Stimulated activated naive CD8-positive, alpha-beta T cell treated with anti-CD3 and anti-CD28 coated beads, Interleukin-15, amount 100 ng/mL, for 72 hours (primary cell): ENCODE measurements around the gene ITLN2.
"Not testable (repeated sequence)": the region's sequence is repeated elsewhere in the genome, so short reads cannot be mapped to it uniquely, and the experiment has no call there.

ENCODE experiments used
- ATAC-seq: fragments of 150-1000 bp; cut with Tn5 transposase; 2 replicates; pipeline ENCODE4 v1.10.0; 2021; ENCODE audit warnings: mild to moderate bottlenecking, moderate library complexity
- DNase-seq, 2 donors: peaks; one replicate each; pipeline ENCODE4 v3.0.0; 2021 to 2022
- H3K27ac Mint-ChIP-seq, 2 donors: one replicate each; pipeline ENCODE4 v1.8.0; 2022; ENCODE audit warnings: mild to moderate bottlenecking in 2 of 2, mixed read lengths in 2 of 2, moderate library complexity in 2 of 2
- H3K27me3 Mint-ChIP-seq: one replicate; pipeline ENCODE4 v1.8.0; 2022; ENCODE audit warnings: mixed read lengths
- H3K4me1 Mint-ChIP-seq: one replicate; pipeline ENCODE4 v1.8.0; 2022; ENCODE audit warnings: mild to moderate bottlenecking, mixed read lengths
- H3K4me3 Mint-ChIP-seq, 2 donors: one replicate each; pipeline ENCODE4 v1.8.0; 2022; ENCODE audit warnings: mild to moderate bottlenecking in 2 of 2, mixed read lengths in 2 of 2, moderate library complexity in 1 of 2
- H3K9me3 Mint-ChIP-seq, 2 donors: one replicate each; pipeline ENCODE4 v1.8.0; 2022; ENCODE audit warnings: mixed read lengths in 2 of 2

Gene ITLN2

DNA sequence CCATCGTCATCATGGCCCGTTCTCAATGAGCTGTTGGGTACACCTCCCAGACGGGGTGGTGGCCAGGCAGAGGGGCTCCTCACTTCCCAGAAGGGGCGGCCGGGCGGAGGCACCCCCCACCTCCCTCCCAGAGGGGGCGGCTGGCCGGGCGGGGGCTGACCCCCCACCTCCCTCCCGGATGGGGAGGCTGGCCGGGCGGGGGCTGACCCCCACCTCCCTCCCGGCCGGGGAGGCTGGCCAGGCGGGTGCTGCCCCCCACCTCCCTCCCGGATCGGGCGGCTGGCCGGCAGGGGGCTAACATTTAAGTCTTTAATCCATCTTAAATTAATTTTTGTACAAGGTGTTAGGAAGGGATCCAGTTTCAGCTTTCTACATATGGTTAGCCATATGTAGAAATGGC lies 17.9 kb downstream of the ITLN2 start:
- not testable (repeated sequence) for H3K9me3 Mint-ChIP-seq, H3K27ac Mint-ChIP-seq, ATAC-seq, H3K4me3 Mint-ChIP-seq, DNase-seq, H3K4me1 Mint-ChIP-seq, H3K27me3 Mint-ChIP-seq

DNA sequence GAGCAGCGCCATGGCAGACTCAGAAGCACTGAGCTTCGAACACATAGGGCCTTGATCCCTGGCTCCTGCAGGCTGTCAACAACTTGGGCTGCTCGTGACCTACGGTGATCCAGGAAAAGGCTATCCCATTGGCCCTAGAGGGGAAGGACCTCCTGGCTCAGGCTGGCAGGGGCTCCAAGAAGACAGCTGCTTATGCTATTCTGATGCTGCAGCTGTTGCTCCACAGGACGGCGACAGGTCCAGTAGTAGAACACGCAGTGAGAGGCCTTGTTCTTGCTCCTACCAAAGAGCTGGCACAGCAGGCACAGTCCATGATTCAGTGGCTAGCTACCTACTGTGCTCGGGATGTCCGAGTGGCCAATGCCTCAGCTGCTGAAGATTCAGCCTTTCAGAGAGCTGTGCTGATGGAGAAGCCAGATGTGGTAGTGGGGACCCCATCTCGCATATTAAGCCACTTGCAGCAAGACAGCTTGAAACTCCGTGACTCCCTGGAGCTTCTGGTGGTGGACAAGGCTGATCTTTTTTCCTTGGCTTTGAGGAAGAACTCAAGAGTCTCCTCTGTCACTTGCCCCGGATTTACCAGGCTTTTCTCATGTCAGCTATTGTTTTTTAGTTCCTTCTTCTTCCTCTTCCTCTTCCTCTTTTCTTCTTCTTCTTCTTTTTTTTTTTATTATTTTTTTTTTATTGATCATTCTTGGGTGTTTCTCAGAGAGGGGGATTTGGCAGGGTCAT lies 18.9 kb downstream of the ITLN2 start:
- DNase-seq (no peak), ATAC-seq (no peak)
- no peaks in the 10 kb centered on the region for H3K27me3 Mint-ChIP-seq
- no peaks in the 10 kb centered on the region for H3K4me1 Mint-ChIP-seq
- no peak overlapping the region for H3K4me3 Mint-ChIP-seq
- no peaks in the 10 kb centered on the region for H3K9me3 Mint-ChIP-seq
- no peak overlapping the region for H3K27ac Mint-ChIP-seq

DNA sequence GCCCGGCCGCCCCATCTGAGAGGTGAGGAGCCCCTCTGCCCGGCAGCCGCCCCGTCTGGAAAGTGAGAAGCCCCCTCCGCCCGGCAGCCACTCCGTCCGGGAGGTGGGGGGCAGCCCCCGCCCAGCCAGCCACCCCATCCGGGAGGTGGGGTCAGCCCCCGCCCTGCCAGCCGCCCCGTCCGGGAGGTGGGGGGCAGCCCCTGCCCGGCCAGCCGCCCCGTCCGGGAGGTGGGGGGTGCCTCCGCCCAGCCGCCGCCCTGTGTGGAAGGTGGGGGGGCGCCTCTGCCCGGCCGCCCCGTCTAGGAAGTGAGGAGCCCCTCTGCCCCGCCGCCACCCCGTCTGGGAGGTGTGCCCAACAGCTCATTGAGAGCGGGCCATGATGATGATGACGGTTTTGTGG lies 21.3 kb downstream of the ITLN2 start:
- DNase-seq = not testable (repeated sequence)
- peak; percentile 61 for ATAC-seq

DNA sequence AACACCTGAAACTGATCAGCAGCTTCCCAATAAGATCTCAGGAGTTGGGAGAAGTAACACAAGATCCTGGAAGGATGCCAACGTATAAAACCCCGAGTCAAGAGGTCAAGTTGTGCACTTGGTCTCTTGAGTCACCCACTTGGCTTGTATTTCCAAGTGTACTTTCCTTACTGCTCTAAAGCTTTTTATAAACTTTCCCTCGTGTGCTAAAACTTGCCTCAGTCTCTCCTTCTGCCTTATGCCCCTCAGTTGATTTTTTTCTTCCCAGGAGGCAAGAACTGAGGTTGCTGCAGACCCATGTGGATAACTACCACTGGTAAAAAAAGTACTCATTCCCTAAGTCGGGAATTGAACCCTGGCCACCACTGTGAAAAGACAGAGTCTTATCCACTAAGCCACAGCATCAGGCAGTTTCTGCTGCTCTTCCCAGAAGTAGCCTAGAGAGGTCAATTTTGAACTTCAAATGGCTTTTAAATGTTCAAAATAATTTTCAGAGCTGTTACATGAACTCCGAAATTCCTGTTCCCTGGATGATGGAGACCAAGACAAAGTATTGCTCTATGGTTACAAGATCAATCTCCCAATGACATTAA lies 28.9 kb downstream of the ITLN2 start:
- ATAC-seq = no peak
- no peak overlapping the region for H3K27ac Mint-ChIP-seq
- no peak for DNase-seq
- H3K27me3 Mint-ChIP-seq = peaks cover 7% of the 10 kb centered on the region
- peaks cover 10 to 28% of the 10 kb centered on the region in 2 donors for H3K9me3 Mint-ChIP-seq
- H3K4me3 Mint-ChIP-seq = no peak overlapping the region
- H3K4me1 Mint-ChIP-seq = no peaks in the 10 kb centered on the region

More for the DNA sequence above, 21.3 kb downstream of the ITLN2 start:
- not testable (repeated sequence) for H3K9me3 Mint-ChIP-seq, H3K27me3 Mint-ChIP-seq, H3K4me3 Mint-ChIP-seq, H3K4me1 Mint-ChIP-seq, H3K27ac Mint-ChIP-seq

DNA sequence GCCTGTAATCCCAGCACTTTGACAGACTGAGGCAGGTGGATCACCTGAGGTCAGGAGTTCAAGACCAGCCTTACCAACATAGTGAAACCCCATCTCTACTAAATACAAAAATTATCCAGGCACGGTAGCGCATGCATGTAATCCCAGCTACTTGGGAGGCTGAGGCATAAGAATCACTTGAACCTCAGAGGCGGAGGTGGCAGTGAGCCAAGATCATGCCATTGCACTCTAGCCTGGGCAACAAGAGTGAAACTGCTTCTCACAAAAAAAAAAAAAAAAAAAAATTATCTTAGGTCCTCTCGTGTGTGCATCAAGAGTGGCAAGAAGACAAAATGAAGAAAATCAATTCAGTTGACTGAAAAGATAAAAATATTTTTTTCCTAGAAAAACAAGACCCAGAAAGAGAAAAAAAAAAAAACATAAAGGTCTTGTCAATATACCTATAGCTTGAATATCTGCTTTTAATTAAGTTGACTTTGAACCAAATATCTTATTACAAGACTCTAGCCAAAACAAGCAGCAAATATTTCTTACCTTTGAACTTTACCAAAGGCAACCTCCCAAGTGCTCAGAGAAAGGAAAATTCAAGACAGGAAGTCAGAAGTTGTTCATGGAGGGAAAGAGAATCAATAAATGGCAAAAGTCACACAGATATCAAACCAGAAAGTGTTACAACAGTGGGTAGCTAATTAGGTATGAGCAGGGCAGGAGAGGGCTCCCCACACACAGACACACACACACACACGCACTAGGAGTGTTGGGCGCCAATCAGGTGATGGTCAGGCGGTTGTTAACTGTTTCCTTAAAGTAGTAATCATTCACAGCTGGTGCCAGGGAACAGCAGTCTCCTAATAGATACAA lies 29.6 kb downstream of the ITLN2 start:
- Mint-ChIP-seq H3K27me3 (peaks cover 7% of the 10 kb centered on the region), H3K4me1 (no peaks in the 10 kb centered on the region)

DNA sequence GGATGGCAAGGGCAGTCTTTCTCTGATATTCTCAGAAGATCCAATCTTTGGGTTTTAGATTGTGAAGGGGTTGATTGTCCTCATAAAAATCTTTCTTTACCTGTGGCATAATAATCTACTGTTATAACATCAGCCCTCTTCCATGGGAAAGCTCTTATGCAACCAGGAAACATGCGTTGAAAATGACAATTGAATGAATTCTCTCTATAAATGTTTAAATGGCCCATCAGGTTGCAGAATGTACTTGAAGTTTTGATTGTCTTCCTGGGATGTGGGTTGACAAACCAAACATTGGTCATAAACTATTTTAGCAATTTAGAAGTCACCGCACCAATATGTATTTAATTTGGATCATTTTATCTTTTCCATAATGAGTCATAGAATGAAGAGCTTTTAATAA lies 37.9 kb downstream of the ITLN2 start:
- Mint-ChIP-seq H3K4me3 (no peak overlapping the region), H3K27ac (no peak overlapping the region), H3K4me1 (no peaks in the 10 kb centered on the region), H3K9me3 (peaks cover 9 to 13% of the 10 kb centered on the region in 2 donors), H3K27me3 (peaks cover 15% of the 10 kb centered on the region)
- ATAC-seq (no peak), DNase-seq (no peak)

More for the DNA sequence above, 29.6 kb downstream of the ITLN2 start:
- DNase-seq (no peak), ATAC-seq (no peak)
- H3K4me3 Mint-ChIP-seq = no peak overlapping the region
- peaks cover 15 to 32% of the 10 kb centered on the region in 2 donors for H3K9me3 Mint-ChIP-seq
- H3K27ac Mint-ChIP-seq = no peak overlapping the region

DNA sequence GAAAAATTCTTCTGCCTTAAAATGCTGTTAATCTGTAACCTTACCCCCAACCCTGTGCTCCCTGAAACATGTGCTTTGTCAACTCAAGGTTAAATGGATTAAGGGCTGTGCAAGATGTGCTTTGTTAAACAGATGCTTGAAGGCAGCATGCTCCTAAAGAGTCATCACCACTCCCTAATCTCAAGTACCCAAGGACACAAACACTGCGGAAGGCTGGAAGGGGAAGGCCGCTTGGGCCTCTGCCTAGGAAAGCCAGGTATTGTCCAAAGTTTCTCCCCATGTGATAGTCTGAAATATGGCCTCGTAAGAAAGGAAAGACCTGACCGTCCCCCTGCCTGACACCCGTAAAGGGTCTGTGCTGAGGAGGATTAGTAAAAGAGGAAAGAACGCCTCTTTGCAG lies 41.4 kb downstream of the ITLN2 start:
- H3K4me1 Mint-ChIP-seq, DNase-seq, H3K4me3 Mint-ChIP-seq, H3K9me3 Mint-ChIP-seq, ATAC-seq, H3K27ac Mint-ChIP-seq: not testable (repeated sequence)
- H3K27me3 Mint-ChIP-seq = peaks cover 10% of the 10 kb centered on the region

DNA sequence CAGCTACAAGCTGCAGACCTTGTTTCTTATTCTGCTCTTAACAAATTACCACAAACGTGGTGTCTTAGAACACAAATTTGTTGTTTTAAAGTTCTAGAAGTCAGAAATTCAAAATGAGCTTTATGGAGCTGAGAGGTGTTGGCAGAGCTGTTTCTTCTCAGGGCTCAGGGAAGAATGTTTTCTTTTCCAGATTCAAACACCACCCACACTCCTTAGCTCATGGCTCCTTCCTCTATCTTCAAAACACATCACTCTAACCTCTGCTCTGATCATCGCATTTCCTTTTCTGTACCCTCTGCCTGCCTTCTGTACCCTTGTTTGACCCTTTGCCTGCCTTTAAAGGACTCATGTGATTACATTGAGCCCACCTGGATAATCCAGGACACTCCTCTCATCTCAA lies 42.7 kb downstream of the ITLN2 start:
- H3K9me3 Mint-ChIP-seq = no peaks in the 10 kb centered on the region
- no peaks in the 10 kb centered on the region for H3K4me1 Mint-ChIP-seq
- no peak overlapping the region for H3K27ac Mint-ChIP-seq
- DNase-seq = no peak
- no peak for ATAC-seq
- peaks cover 7% of the 10 kb centered on the region for H3K27me3 Mint-ChIP-seq
- no peak overlapping the region for H3K4me3 Mint-ChIP-seq

DNA sequence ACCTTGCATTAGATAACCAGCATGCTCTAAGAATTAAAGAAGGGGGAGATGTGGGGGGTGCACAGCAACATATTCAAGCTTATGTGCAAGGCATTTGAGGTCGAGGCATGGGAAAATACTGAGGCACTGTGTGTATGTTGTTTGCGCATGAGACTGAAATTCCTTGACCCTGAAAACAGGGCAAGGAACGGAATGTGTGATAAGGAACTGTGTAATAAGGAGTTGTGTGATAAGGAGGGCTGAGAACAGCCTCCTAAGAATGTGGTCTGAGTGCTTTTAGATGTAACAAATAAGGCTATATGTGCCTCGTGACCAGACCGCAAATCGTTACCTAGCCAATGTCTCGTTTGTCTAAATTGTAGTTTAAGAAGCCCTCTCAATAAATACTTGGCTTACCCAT lies 43.2 kb downstream of the ITLN2 start:
- Mint-ChIP-seq H3K4me3 (no peak overlapping the region), H3K27me3 (peaks cover 6% of the 10 kb centered on the region), H3K4me1 (no peaks in the 10 kb centered on the region), H3K9me3 (no peaks in the 10 kb centered on the region), H3K27ac (no peak overlapping the region)
- DNase-seq (no peak), ATAC-seq (no peak)

DNA sequence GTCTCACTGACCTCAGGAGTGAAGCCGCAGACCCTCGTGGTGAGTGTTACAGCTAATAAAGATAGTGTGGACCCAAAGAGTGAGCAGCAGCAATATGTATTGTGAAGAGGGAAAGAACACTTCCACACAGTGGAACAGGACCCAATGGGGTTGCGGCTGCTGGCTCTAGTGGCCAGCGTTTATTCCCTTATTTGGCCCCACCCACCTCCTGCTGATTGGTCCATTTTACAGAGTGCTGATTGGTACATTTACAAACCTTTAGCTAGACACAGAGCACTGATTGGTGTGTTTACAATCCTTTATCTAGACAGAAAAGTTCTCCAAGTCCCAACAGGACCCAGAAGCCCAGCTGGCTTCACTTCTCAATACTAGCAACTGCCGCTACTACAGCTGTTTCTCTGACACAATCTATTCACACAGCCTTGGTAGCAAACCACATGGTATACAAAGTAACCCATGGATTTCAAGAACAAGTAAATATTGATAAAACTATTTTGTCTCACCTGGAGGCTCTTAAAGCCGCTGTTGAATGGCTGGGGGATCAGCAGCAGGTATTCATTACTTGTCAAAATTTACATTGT lies 44.3 kb downstream of the ITLN2 start:
- Mint-ChIP-seq H3K27me3 (no peaks in the 10 kb centered on the region), H3K27ac (no peak overlapping the region)
- no peak for ATAC-seq

DNA sequence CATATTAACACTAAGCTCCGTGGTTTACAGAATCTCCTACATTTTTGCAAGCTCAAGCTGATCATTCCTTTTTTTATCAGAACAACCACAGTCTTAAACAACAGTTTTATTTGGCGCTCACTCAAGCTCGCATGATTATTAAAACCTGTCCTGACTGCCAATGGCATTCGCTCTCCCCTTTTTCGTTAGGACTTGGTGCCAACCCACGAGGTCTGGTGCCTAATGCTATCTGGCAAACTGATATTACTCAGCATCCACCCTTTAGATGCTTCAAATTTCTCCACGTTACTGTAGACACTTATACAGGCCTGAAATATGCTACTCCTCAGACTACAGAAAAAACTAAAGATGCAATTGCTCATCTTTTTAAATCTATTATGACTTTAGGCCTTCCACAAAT lies 46.6 kb downstream of the ITLN2 start:
- Mint-ChIP-seq H3K27ac (no peak overlapping the region), H3K4me1 (no peaks in the 10 kb centered on the region), H3K4me3 (no peak overlapping the region), H3K9me3 (no peaks in the 10 kb centered on the region), H3K27me3 (no peaks in the 10 kb centered on the region)
- DNase-seq (no peak), ATAC-seq (no peak)

More for the DNA sequence above, 44.3 kb downstream of the ITLN2 start:
- H3K4me3 Mint-ChIP-seq = no peak overlapping the region
- no peaks in the 10 kb centered on the region for H3K9me3 Mint-ChIP-seq
- no peaks in the 10 kb centered on the region for H3K4me1 Mint-ChIP-seq
- no peak for DNase-seq

DNA sequence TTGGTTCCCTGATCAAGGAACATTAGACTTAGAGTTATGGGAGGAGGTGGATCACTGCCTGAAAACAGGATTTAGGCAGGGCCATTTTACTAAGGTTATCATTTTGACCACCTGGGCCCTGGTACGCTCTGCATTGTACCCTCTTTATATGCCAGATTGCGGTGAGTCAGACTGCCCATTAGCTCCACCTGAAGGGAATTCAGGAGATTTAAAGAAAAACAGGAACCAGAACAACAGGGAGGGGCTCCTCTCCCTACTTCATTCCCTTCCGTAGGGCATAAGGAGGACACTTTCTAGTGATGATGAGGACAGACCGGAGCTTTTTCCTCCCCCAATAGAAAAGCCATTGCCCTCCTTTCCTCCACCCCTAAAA lies 49.0 kb downstream of the ITLN2 start:
- Mint-ChIP-seq H3K4me3 (no peak overlapping the region), H3K27me3 (peaks cover 8% of the 10 kb centered on the region), H3K27ac (no peak overlapping the region), H3K9me3 (peaks cover 0 to 1% of the 10 kb centered on the region in 2 donors), H3K4me1 (no peaks in the 10 kb centered on the region)
- DNase-seq (no peak), ATAC-seq (no peak)

DNA sequence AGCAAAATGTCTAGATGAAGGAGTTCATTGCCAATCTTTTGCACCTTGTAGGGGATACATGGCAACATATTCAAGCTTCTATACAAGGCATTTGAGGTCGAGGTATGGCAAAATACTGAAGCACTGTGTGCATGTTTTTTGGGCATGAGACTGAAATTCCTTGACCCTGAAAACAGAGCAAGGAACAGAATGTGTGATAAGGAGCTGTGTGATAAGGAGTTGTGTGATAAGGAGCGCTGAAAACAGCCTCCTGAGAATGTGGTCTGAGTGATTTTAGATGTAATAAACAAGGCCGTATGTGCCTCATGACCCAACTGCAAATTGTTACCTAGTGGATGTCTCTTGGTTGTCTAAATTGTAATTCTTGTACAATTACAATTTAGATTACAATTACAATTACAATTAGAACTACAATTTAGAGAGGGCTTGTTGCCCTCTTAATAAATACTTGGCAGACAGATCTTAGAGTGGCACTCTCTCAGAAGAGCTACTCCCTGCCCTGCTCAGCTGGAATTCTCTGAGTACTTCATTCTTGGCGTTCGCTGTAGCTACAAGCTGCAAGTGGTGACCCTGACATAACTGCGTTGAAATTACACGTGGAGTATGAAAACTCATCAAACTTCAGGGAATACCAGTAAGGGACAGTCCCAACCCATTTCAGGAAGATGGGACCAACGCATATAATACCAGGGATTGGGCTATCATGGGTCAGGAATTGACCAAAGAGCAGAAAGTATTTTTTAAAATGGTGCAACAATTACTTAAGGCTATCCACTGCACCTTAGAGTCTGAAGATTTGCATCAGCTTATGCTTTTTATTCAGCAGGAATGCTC lies 49.6 kb downstream of the ITLN2 start:
- no peaks in the 10 kb centered on the region for H3K4me1 Mint-ChIP-seq
- peaks cover 8% of the 10 kb centered on the region for H3K27me3 Mint-ChIP-seq
- H3K9me3 Mint-ChIP-seq = peaks cover 0 to 7% of the 10 kb centered on the region in 2 donors
- no peak for ATAC-seq
- no peak overlapping the region for H3K27ac Mint-ChIP-seq
- H3K4me3 Mint-ChIP-seq = no peak overlapping the region
- DNase-seq = no peak

DNA sequence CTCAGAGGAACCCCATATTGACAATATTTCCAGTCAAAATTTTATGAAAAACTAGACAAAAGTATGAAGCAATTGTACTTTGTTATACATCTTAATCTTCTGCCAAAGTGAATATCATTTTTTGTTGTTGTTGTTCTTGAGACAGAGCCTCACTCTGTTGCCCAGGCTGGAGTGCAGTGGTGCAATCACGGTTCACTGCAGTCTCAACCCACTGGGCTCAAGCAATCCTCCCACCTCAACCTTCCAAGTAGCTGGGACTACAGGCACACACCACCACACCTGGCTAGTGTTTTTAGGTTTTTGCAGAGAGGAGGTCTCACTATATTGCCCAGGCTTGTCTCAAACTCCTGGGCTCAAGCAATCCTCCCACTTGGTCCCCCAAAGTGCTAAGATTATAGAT lies 52.4 kb downstream of the ITLN2 start:
- not testable (repeated sequence) for DNase-seq, H3K4me3 Mint-ChIP-seq, H3K4me1 Mint-ChIP-seq, H3K27ac Mint-ChIP-seq, ATAC-seq, H3K27me3 Mint-ChIP-seq
- peaks cover 0 to 25% of the 10 kb centered on the region in 2 donors for H3K9me3 Mint-ChIP-seq

DNA sequence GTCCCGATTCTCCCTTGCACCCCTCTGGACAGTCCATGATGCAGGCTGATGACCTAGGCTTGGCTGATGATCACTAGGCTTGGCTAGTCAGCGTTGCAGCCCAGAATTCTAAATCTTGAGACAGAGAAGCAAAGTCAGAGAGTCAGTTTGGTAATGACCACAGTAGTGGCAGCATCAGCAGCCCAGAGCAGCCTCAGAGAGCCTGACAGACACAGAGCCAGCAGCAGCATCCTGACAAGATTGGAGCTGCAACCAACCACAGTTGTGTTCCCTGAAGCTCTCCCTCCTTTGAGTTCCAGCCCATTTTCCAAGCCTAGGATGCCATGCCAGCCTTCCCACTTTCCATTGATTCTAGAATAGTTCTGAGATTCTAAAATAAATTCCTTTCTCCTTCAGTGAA lies 52.8 kb downstream of the ITLN2 start:
- Mint-ChIP-seq H3K27ac (no peak overlapping the region), H3K4me3 (no peak overlapping the region), H3K4me1 (no peaks in the 10 kb centered on the region), H3K27me3 (peaks cover 14% of the 10 kb centered on the region), H3K9me3 (peaks cover 0 to 25% of the 10 kb centered on the region in 2 donors)
- ATAC-seq (no peak), DNase-seq (no peak)
